Endothelial cell of umbilical vein (primary cell): ENCODE results near the gene ZNF138. TPM values are rescaled to one million over a fixed set of nuclear protein-coding genes. Genes with fewer than 3 reads are reported as not detected.

ENCODE experiments used
- BruUV-seq: library from RNA; stranded (reverse); fragments of 400-500 nt; replicated peaks from 2 replicates; lab custom pipeline; 2021; lab: Mats Ljungman, UMichigan
- CTCF ChIA-PET: fragments of 300-600, 350-600 bp; sonication (Branson Sonifier 250); formaldehyde crosslinking; loops from one replicate; lab custom pipeline; 2021; ENCODE audit warnings: antibody characterized with exemption, inconsistent platforms; lab: Charles Lee
- POLR2A ChIA-PET: fragments of 300-600, 350-600 bp; sonication (Branson Sonifier 250); formaldehyde crosslinking; loops from one replicate; lab custom pipeline; 2021; ENCODE audit warnings: antibody characterized with exemption, inconsistent platforms; lab: Charles Lee
- DNase-seq: peaks from one replicate; pipeline ENCODE4 v3.0.0-alpha.2; 2011; ENCODE audit warnings: low read depth, low spot score
- FAIRE-seq: peaks from 2 replicates; lab custom pipeline; 2011; peaks lifted over from hg19 to GRCh38; lab: Jason Lieb, UNC
- H2AFZ ChIP-seq: 2 replicates; pipeline ENCODE4 v1.6.0; 2012; ENCODE audit warnings: low read depth, low read length, control low read depth, inconsistent platforms
- H3K27ac ChIP-seq: 2 replicates; pipeline ENCODE4 v1.5.1; 2011; ENCODE audit warnings: low read depth, mild to moderate bottlenecking, control low read depth, low read length, moderate library complexity; ENCODE audit not compliant: insufficient read depth
- H3K27me3 ChIP-seq, 2 experiments: 2 replicates each; pipeline versions ENCODE4 v1.6.0 to v1.6.1; 2011; ENCODE audit warnings: low read length in 2 of 2, mixed read lengths in 1 of 2; ENCODE audit not compliant: control insufficient read depth in 2 of 2, insufficient read depth in 2 of 2
- H3K36me3 ChIP-seq, 2 experiments: 2 replicates in 1 of 2; 3 replicates in 1 of 2; pipeline ENCODE4 v1.5.1; 2011; ENCODE audit warnings: low read length in 2 of 2, mild to moderate bottlenecking in 1 of 2, moderate library complexity in 1 of 2; ENCODE audit not compliant: control insufficient read depth in 2 of 2, insufficient read depth in 2 of 2; ENCODE audit errors: extremely low read depth in 1 of 2
- H3K4me1 ChIP-seq: 3 replicates; pipeline ENCODE4 v1.5.1; 2011; ENCODE audit warnings: mild to moderate bottlenecking, low read length; ENCODE audit not compliant: control insufficient read depth, insufficient read depth; ENCODE audit errors: extremely low read depth
- H3K4me2 ChIP-seq: 2 replicates; pipeline ENCODE4 v1.6.1; 2011; ENCODE audit warnings: low read length, control low read depth, mixed read lengths; ENCODE audit not compliant: insufficient read depth
- H3K4me3 ChIP-seq, 3 experiments: fragments of 200-600 bp in 1 of 3; sonication (generic), shearing (Covaris generic) in 1 of 3; replicated peaks in 1 of 3; 2 replicates each; pipeline ENCODE4 v1.5.1; 2011 to 2016; ENCODE audit warnings: control low read depth in 3 of 3, low read length in 3 of 3, mild to moderate bottlenecking in 2 of 3, inconsistent platforms in 1 of 3, low read depth in 1 of 3, moderate library complexity in 1 of 3; ENCODE audit not compliant: insufficient read depth in 1 of 3
- H3K79me2 ChIP-seq: 2 replicates; pipeline ENCODE4 v1.6.0; 2012; ENCODE audit warnings: low read length, inconsistent platforms; ENCODE audit not compliant: control insufficient read depth, insufficient read depth
- H3K9ac ChIP-seq: replicated peaks from 2 replicates; pipeline ENCODE3; 2011; ENCODE audit warnings: low read length, control low read depth; ENCODE audit not compliant: insufficient read depth; ENCODE audit errors: extremely low read depth
- H3K9me1 ChIP-seq: replicated peaks from 3 replicates; pipeline ENCODE4 v1.6.0; 2011; ENCODE audit warnings: mild to moderate bottlenecking, low read length; ENCODE audit not compliant: control insufficient read depth, insufficient read depth; ENCODE audit errors: extremely low read depth
- H3K9me3 ChIP-seq: replicated peaks from 2 replicates; pipeline ENCODE4 v1.5.1; 2012; ENCODE audit warnings: low read length, inconsistent platforms; ENCODE audit not compliant: control insufficient read depth, insufficient read depth
- H4K20me1 ChIP-seq: replicated peaks from 2 replicates; pipeline ENCODE3; 2011; ENCODE audit warnings: mild to moderate bottlenecking, low read length; ENCODE audit not compliant: control insufficient read depth, insufficient read depth; ENCODE audit errors: extremely low read depth
- CTCF ChIP-seq, 2 donors: IDR thresholded peaks; 1 replicate in 1 of 2; 2 replicates in 1 of 2; pipeline ENCODE4 v1.5.1; 2011; ENCODE audit warnings: low read length in 2 of 2, mild to moderate bottlenecking in 2 of 2, moderate library complexity in 2 of 2, control low read depth in 1 of 2, inconsistent platforms in 1 of 2, low read depth in 1 of 2; ENCODE audit not compliant: insufficient read depth in 1 of 2; ENCODE audit errors: extremely low read depth in 1 of 2
- EZH2 ChIP-seq: IDR thresholded peaks from 2 replicates; pipeline ENCODE4 v1.6.1; 2012; ENCODE audit warnings: borderline replicate concordance, low read depth, mild to moderate bottlenecking, moderate library complexity, low read length, inconsistent platforms; ENCODE audit not compliant: severe bottlenecking
- FOS ChIP-seq: IDR thresholded peaks from 2 replicates; pipeline ENCODE4 v1.6.1; 2011; ENCODE audit warnings: mild to moderate bottlenecking, low read length, moderate library complexity, borderline replicate concordance; ENCODE audit not compliant: insufficient read depth
- GATA2 ChIP-seq: IDR thresholded peaks from 2 replicates; pipeline ENCODE4 v1.7.0; 2011; ENCODE audit warnings: low read depth, mild to moderate bottlenecking, moderate library complexity, mixed read lengths, low read length; ENCODE audit not compliant: insufficient read length, insufficient read depth
- JUN ChIP-seq: IDR thresholded peaks from 2 replicates; pipeline ENCODE4 v1.6.1; 2011; ENCODE audit warnings: borderline replicate concordance, low read depth; ENCODE audit not compliant: insufficient read length, insufficient read depth
- MAX ChIP-seq: IDR thresholded peaks from 2 replicates; pipeline ENCODE4 v1.6.1; 2011; ENCODE audit not compliant: insufficient read depth, insufficient read length
- MYC ChIP-seq: IDR thresholded peaks from one replicate; pipeline ENCODE4 v1.6.1; 2011; ENCODE audit warnings: mild to moderate bottlenecking, low read depth, low read length
- POLR2A ChIP-seq: IDR thresholded peaks from 2 replicates; pipeline ENCODE4 v1.6.1; 2012; ENCODE audit warnings: low read depth, mild to moderate bottlenecking, control low read depth, low read length
- POLR2AphosphoS5 ChIP-seq: IDR thresholded peaks from 2 replicates; pipeline ENCODE4 v1.6.1; 2012; ENCODE audit warnings: low read depth, mild to moderate bottlenecking, control low read depth, low read length, moderate library complexity; ENCODE audit not compliant: insufficient read depth
- dilution Hi-C: fragments of 300-500 bp; cut with MboI; formaldehyde crosslinking; loops from one replicate; pipeline ENCODE4 v1.15.0; 2019; ENCODE audit warnings: low sequenced_read_pairs; ENCODE audit not compliant: extremely low pct_ligation_motif_present
- intact Hi-C: fragments of 100-400 bp; cut with micrococcal nuclease; formaldehyde crosslinking; loops from one replicate; pipeline ENCODE4 v1.10.0; 2022
- polyA plus RNA-seq, 4 experiments: library from polyadenylated mRNA; depleted of rRNA in 3 of 4; stranded (reverse) in 3 of 4; unstranded in 1 of 4; fragments of >200 nt; gene quantifications; 2 replicates each; pipeline versions ENCODE4 v1.2.1 to v1.2.3, GENCODE V29; 2011 to 2012; ENCODE audit warnings: missing spikeins in 1 of 4
- total RNA-seq: library from RNA; stranded (reverse); gene quantifications from 2 replicates; pipeline ENCODE4 v1.2.3, GENCODE V29; 2021

ZNF138 gene
- total and polyA plus RNA-seq, 2 donors (not counting 3 experiments of a cell fraction or from before 2014, with no cell fraction given) = 2.0 to 3.3 TPM

GRCh38 chr7:64873517-64873916 lies 79.3 kb downstream of the ZNF138 start:
- TF ChIP-seq GATA2 = no peak
- TF ChIP-seq FOS = no peak
- Histone ChIP-seq H3K27ac (no peak overlapping the region), H3K4me2 (no peak overlapping the region), H3K9ac (no peak overlapping the region), H3K27me3 (no peaks in the 10 kb centered on the region), H3K9me1 (no peaks in the 10 kb centered on the region), H3K9me3 (no peaks in the 10 kb centered on the region), H3K4me1 (no peaks in the 10 kb centered on the region), H4K20me1 (no peaks in the 10 kb centered on the region), H3K36me3 (no peaks in the 10 kb centered on the region), H3K4me3 (no peak overlapping the region), H2AFZ (no peak overlapping the region), H3K79me2 (no peaks in the 10 kb centered on the region)
- ChIA-PET POLR2A (no interaction called here), CTCF (no interaction called here)
- BruUV-seq = no TSS peak
- dilution Hi-C loops = no loop called here
- DNase-seq (no peak), FAIRE-seq (no peak)
- intact Hi-C loops = no loop called here

GRCh38 chr7:64874114-64874513 lies 79.9 kb downstream of the ZNF138 start:
- Histone ChIP-seq H3K79me2 (no peaks in the 10 kb centered on the region), H3K4me3 (no peak overlapping the region), H4K20me1 (no peaks in the 10 kb centered on the region), H3K9me3 (no peaks in the 10 kb centered on the region), H3K9me1 (no peaks in the 10 kb centered on the region), H2AFZ (no peak overlapping the region), H3K27me3 (no peaks in the 10 kb centered on the region), H3K27ac (no peak overlapping the region), H3K4me2 (no peak overlapping the region), H3K36me3 (no peaks in the 10 kb centered on the region), H3K4me1 (no peaks in the 10 kb centered on the region), H3K9ac (no peak overlapping the region)
- ChIA-PET POLR2A (no interaction called here), CTCF (no interaction called here)
- TF ChIP-seq GATA2 (no peak), MAX (no peak), EZH2 (no peak), CTCF (IDR thresholded peaks at IDR 0.05; ENCODE audit: extremely low read depth in 1 of 2, insufficient read depth in 1 of 2, low read depth in 1 of 2, low read length in 2 of 2) (no peak), MYC (no peak), POLR2A (no peak), JUN (no peak), POLR2AphosphoS5 (no peak), FOS (no peak)
- BruUV-seq = no TSS peak
- no peak for FAIRE-seq
- dilution Hi-C loops (no loop called here), intact Hi-C loops (no loop called here)
- DNase-seq = no peak
